ENCODE results near the gene IL25.
"Not testable (repeated sequence)": the region's sequence is repeated elsewhere in the genome, so short reads cannot be mapped to it uniquely, and the experiment has no call there.

Gene IL25

DNA sequence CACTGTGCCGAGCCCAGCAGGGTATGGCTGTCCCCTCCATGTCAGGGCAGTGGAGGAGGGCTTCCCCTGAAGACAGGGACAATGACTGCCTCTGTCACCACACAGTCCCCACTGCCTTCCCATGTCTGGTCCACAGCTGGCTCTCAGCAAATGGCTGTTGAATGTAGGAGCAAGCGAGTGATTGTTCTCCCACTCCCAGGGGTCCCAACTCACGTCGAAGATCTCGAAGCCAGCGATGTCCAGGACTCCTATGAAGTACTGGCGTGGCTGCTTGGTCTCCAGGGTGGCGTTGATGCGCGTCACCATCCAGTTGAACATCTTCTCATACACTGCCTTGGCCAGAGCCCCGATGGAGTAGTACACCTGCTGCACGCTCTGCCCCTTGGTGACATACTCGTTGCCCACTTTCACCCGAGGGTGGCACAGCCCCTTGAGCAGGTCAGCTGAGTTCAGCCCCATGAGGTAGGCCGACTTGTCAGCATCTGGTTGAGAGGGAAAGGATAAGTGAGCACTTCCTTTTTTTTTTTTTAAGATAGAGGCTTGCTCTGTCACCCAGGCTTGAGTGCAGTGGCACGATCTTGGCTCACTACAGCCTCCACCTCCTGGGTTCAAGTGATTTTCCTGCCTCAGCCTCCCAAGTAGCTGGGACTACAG, 28.0 kb downstream of the IL25 start:
- H2AFZ ChIP-seq (ENCODE audit: low read length); H3K18ac ChIP-seq (ENCODE audit: low read length); H4K8ac ChIP-seq (ENCODE audit: low read depth, low read length); H3K9ac ChIP-seq (ENCODE audit: low read depth, low read length, poor library complexity); H2BK15ac ChIP-seq (ENCODE audit: low read length); H3K23ac ChIP-seq (ENCODE audit: low read depth, low read length, poor library complexity); H2AK5ac ChIP-seq (ENCODE audit: low read depth, low read length); H3K9me3 ChIP-seq (replicated peaks in 1 of 2; ENCODE audit: control insufficient read depth in 2 of 2, insufficient read depth in 1 of 2, low read depth in 1 of 2, low read length in 2 of 2); H2BK12ac ChIP-seq (ENCODE audit: low read length); H3K27ac ChIP-seq (replicated peaks; ENCODE audit: low read length); H3K4me1 ChIP-seq (ENCODE audit: control insufficient read depth in 2 of 2, insufficient read depth in 1 of 2, low read depth in 1 of 2, low read length in 2 of 2); H4K91ac ChIP-seq (ENCODE audit: low read depth, low read length, poor library complexity); H3K36me3 ChIP-seq (replicated peaks in 1 of 2; ENCODE audit: control insufficient read depth in 2 of 2, insufficient read depth in 2 of 2, low read length in 2 of 2); H3K79me1 ChIP-seq (ENCODE audit: low read depth, low read length); H3K4me2 ChIP-seq (ENCODE audit: insufficient read depth, low read length, poor library complexity, severe bottlenecking); H3K14ac ChIP-seq (ENCODE audit: low read length); H3K4ac ChIP-seq (ENCODE audit: low read length); H2BK5ac ChIP-seq (ENCODE audit: low read length); H2BK120ac ChIP-seq (ENCODE audit: low read depth, low read length); DNase-seq (ENCODE audit: low spot score): not testable (repeated sequence)
- no CpG with 5 or more reads among the region's 16 CpGs for WGBS, 2 donors (ENCODE audit: extremely low coverage in 2 of 2, insufficient read length in 2 of 2, insufficient replicate concordance in 1 of 2)
- H3K27me3 ChIP-seq (ENCODE audit: control insufficient read depth in 3 of 3, insufficient read depth in 3 of 3, low read depth in 1 of 3, low read length in 3 of 3) = peaks cover 0 to 46% (median 0%) of the 10 kb centered on the region in 3 experiments
- H3K4me3 ChIP-seq (ENCODE audit: low read length in 2 of 2) = peak overlapping the region in 1 of 2 donors; percentile 33

GRCh38 chr14:23401291-23401690, 28.7 kb downstream of the IL25 start:
- Histone ChIP-seq H4K91ac (ENCODE audit: low read depth, low read length, poor library complexity) (no peak overlapping the region), H2AK5ac (ENCODE audit: low read depth, low read length) (no peak overlapping the region), H3K27me3 (ENCODE audit: control insufficient read depth in 3 of 3, insufficient read depth in 3 of 3, low read depth in 1 of 3, low read length in 3 of 3) (peaks cover 0 to 52% (median 0%) of the 10 kb centered on the region in 3 experiments), H3K4me2 (ENCODE audit: insufficient read depth, low read length, poor library complexity, severe bottlenecking) (no peak overlapping the region), H3K18ac (ENCODE audit: low read length) (no peak overlapping the region), H2BK12ac (ENCODE audit: low read length) (no peak overlapping the region), H3K9me3 (replicated peaks in 1 of 2; ENCODE audit: control insufficient read depth in 2 of 2, insufficient read depth in 1 of 2, low read depth in 1 of 2, low read length in 2 of 2) (no peaks in the 10 kb centered on the region), H3K79me1 (ENCODE audit: low read depth, low read length) (peaks cover 2% of the 10 kb centered on the region), H3K23ac (ENCODE audit: low read depth, low read length, poor library complexity) (no peak overlapping the region), H3K14ac (ENCODE audit: low read length) (peak overlapping the region; percentile 71), H2BK5ac (ENCODE audit: low read length) (no peak overlapping the region), H2BK15ac (ENCODE audit: low read length) (no peak overlapping the region), H4K8ac (ENCODE audit: low read depth, low read length) (no peak overlapping the region), H3K9ac (ENCODE audit: low read depth, low read length, poor library complexity) (no peak overlapping the region), H3K27ac (replicated peaks; ENCODE audit: low read length) (no peak overlapping the region), H3K4me1 (ENCODE audit: control insufficient read depth in 2 of 2, insufficient read depth in 1 of 2, low read depth in 1 of 2, low read length in 2 of 2) (peaks cover 0 to 3% of the 10 kb centered on the region in 2 donors), H3K36me3 (replicated peaks in 1 of 2; ENCODE audit: control insufficient read depth in 2 of 2, insufficient read depth in 2 of 2, low read length in 2 of 2) (no peaks in the 10 kb centered on the region), H2AFZ (ENCODE audit: low read length) (no peak overlapping the region), H3K4ac (ENCODE audit: low read length) (no peak overlapping the region), H3K4me3 (ENCODE audit: low read length in 2 of 2) (no peak overlapping the region), H2BK120ac (ENCODE audit: low read depth, low read length) (no peak overlapping the region)
- WGBS, 2 donors (ENCODE audit: extremely low coverage in 2 of 2, insufficient read length in 2 of 2, insufficient replicate concordance in 1 of 2) = no CpG with 5 or more reads among the region's 4 CpGs
- DNase-seq (ENCODE audit: low spot score) = no peak

GRCh38 chr14:23402296-23403138, 29.9 kb downstream of the IL25 start:
- Histone ChIP-seq H3K27me3 (ENCODE audit: control insufficient read depth in 3 of 3, insufficient read depth in 3 of 3, low read depth in 1 of 3, low read length in 3 of 3) (peaks cover 0 to 55% (median 0%) of the 10 kb centered on the region in 3 experiments), H2BK12ac (ENCODE audit: low read length) (no peak overlapping the region), H3K23ac (ENCODE audit: low read depth, low read length, poor library complexity) (peak overlapping the region; percentile 83), H3K27ac (replicated peaks; ENCODE audit: low read length) (no peak overlapping the region), H3K14ac (ENCODE audit: low read length) (peak overlapping the region; percentile 9), H3K36me3 (replicated peaks in 1 of 2; ENCODE audit: control insufficient read depth in 2 of 2, insufficient read depth in 2 of 2, low read length in 2 of 2) (no peaks in the 10 kb centered on the region), H3K4me3 (ENCODE audit: low read length in 2 of 2) (no peak overlapping the region), H2BK5ac (ENCODE audit: low read length) (peak overlapping the region; percentile 68), H3K79me1 (ENCODE audit: low read depth, low read length) (peaks cover 2% of the 10 kb centered on the region), H2BK15ac (ENCODE audit: low read length) (peak overlapping the region; percentile 91), H3K4ac (ENCODE audit: low read length) (no peak overlapping the region), H2AK5ac (ENCODE audit: low read depth, low read length) (peak overlapping the region; percentile 27), H3K4me2 (ENCODE audit: insufficient read depth, low read length, poor library complexity, severe bottlenecking) (no peak overlapping the region), H2BK120ac (ENCODE audit: low read depth, low read length) (no peak overlapping the region), H3K9me3 (replicated peaks in 1 of 2; ENCODE audit: control insufficient read depth in 2 of 2, insufficient read depth in 1 of 2, low read depth in 1 of 2, low read length in 2 of 2) (no peaks in the 10 kb centered on the region), H3K18ac (ENCODE audit: low read length) (peak overlapping the region; percentile 77), H3K4me1 (ENCODE audit: control insufficient read depth in 2 of 2, insufficient read depth in 1 of 2, low read depth in 1 of 2, low read length in 2 of 2) (peaks cover 0 to 3% of the 10 kb centered on the region in 2 donors), H4K8ac (ENCODE audit: low read depth, low read length) (no peak overlapping the region), H2AFZ (ENCODE audit: low read length) (peak overlapping the region; percentile 48), H4K91ac (ENCODE audit: low read depth, low read length, poor library complexity) (no peak overlapping the region), H3K9ac (ENCODE audit: low read depth, low read length, poor library complexity) (no peak overlapping the region)
- WGBS, 2 donors (ENCODE audit: extremely low coverage in 2 of 2, insufficient read length in 2 of 2, insufficient replicate concordance in 1 of 2) = no CpG with 5 or more reads among the region's 25 CpGs
- DNase-seq (ENCODE audit: low spot score) = no peak

DNA sequence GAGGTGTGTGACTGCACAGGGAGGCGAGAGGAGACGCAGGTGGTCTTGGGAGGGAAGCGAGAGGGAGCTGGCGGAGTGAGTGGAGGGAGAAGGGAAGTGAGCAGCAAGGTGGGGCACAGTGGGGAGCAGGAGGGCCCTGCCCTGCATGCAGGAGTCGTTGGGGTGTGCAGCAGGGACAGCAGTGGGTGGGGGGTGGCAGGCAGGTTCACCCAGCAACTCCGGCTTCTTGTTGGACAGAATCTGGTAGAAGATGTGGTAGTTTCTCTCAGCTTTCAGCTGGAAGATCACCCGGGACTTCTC, 30.5 kb downstream of the IL25 start:
- H2AK5ac ChIP-seq (ENCODE audit: low read depth, low read length) = no peak overlapping the region
- H4K8ac ChIP-seq (ENCODE audit: low read depth, low read length) = peak overlapping the region; percentile 76
- H3K9me3 ChIP-seq (replicated peaks in 1 of 2; ENCODE audit: control insufficient read depth in 2 of 2, insufficient read depth in 1 of 2, low read depth in 1 of 2, low read length in 2 of 2) = no peaks in the 10 kb centered on the region
- peak overlapping the region; percentile 91 for H2BK15ac ChIP-seq (ENCODE audit: low read length)
- peaks cover 0 to 3% of the 10 kb centered on the region in 2 donors for H3K4me1 ChIP-seq (ENCODE audit: control insufficient read depth in 2 of 2, insufficient read depth in 1 of 2, low read depth in 1 of 2, low read length in 2 of 2)
- peak overlapping the region; percentile 68 for H2BK5ac ChIP-seq (ENCODE audit: low read length)
- H3K9ac ChIP-seq (ENCODE audit: low read depth, low read length, poor library complexity) = no peak overlapping the region
- H3K27me3 ChIP-seq (ENCODE audit: control insufficient read depth in 3 of 3, insufficient read depth in 3 of 3, low read depth in 1 of 3, low read length in 3 of 3) = peaks cover 0 to 59% (median 0%) of the 10 kb centered on the region in 3 experiments
- H3K23ac ChIP-seq (ENCODE audit: low read depth, low read length, poor library complexity) = peak overlapping the region; percentile 25
- no peak overlapping the region for H4K91ac ChIP-seq (ENCODE audit: low read depth, low read length, poor library complexity)
- H3K4ac ChIP-seq (ENCODE audit: low read length) = no peak overlapping the region
- peak overlapping the region; percentile 9 for H3K14ac ChIP-seq (ENCODE audit: low read length)
- H3K4me2 ChIP-seq (ENCODE audit: insufficient read depth, low read length, poor library complexity, severe bottlenecking) = no peak overlapping the region
- no peak for DNase-seq (ENCODE audit: low spot score)
- no CpG with 5 or more reads among the region's 7 CpGs for WGBS, 2 donors (ENCODE audit: extremely low coverage in 2 of 2, insufficient read length in 2 of 2, insufficient replicate concordance in 1 of 2)
- no peak overlapping the region for H2BK120ac ChIP-seq (ENCODE audit: low read depth, low read length)
- H3K18ac ChIP-seq (ENCODE audit: low read length) = peak overlapping the region; percentile 20
- H3K36me3 ChIP-seq (replicated peaks in 1 of 2; ENCODE audit: control insufficient read depth in 2 of 2, insufficient read depth in 2 of 2, low read length in 2 of 2) = no peaks in the 10 kb centered on the region
- no peak overlapping the region for H3K27ac ChIP-seq (replicated peaks; ENCODE audit: low read length)
- H3K4me3 ChIP-seq (ENCODE audit: low read length in 2 of 2) = no peak overlapping the region
- H3K79me1 ChIP-seq (ENCODE audit: low read depth, low read length) = peaks cover 2% of the 10 kb centered on the region
- no peak overlapping the region for H2BK12ac ChIP-seq (ENCODE audit: low read length)
- H2AFZ ChIP-seq (ENCODE audit: low read length) = no peak overlapping the region
